K562 (cell line): ENCODE data around the gene CPED1. TPM values are rescaled to one million over a fixed set of nuclear protein-coding genes. Genes with fewer than 3 reads are reported as not detected.

Source experiments
- ATAC-seq: fragments of 200-7000 bp; cut with Tn5 transposase; 3 replicates; pipeline ENCODE4 v1.9.1; 2020; ENCODE audit warnings: moderate library complexity
- BruUV-seq: library from RNA; stranded (reverse); fragments of 400-500 nt; replicated peaks from 2 replicates; lab custom pipeline; 2021; lab: Mats Ljungman, UMichigan
- CTCF ChIA-PET: fragments of 300-600 bp; formaldehyde crosslinking; extraction: SDS; loops from one replicate; lab custom pipeline; 2021; ENCODE audit warnings: low intra/inter-chr PET ratio; lab: Yijun Ruan, JAX
- POLR2A ChIA-PET: fragments of 300-600, 350-650 bp; sonication (Branson Sonifier 250); formaldehyde crosslinking; extraction: SDS; loops from one replicate; lab custom pipeline; 2021; ENCODE audit warnings: antibody characterized with exemption, inconsistent platforms; lab: Yijun Ruan, JAX
- DNase-seq, 4 experiments: peaks; one replicate each; pipeline versions ENCODE4 v3.0.0 to v3.0.0-alpha.2; 2011 to 2018; ENCODE audit warnings: low spot score in 3 of 4, mixed read lengths in 3 of 4; ENCODE audit errors: extremely low read depth in 1 of 4
- FAIRE-seq: peaks from 2 replicates; lab custom pipeline; 2011; peaks lifted over from hg19 to GRCh38; lab: Jason Lieb, UNC
- H2AFZ ChIP-seq: 2 replicates; pipeline ENCODE4 v1.6.0; 2011; ENCODE audit warnings: low read depth, low read length, control low read depth, inconsistent platforms
- H3K27ac ChIP-seq: fragments of 200-600 bp; 3 replicates; pipeline ENCODE4 v1.8.0; 2011; ENCODE audit warnings: low read depth, mild to moderate bottlenecking, control low read depth, inconsistent platforms, low read length, moderate library complexity, mixed read lengths; ENCODE audit errors: extremely low read depth
- H3K27me3 ChIP-seq, 2 experiments: fragments of 300-600 bp in 1 of 2; 2 replicates in 1 of 2; 3 replicates in 1 of 2; pipeline versions ENCODE4 v1.6.0 to v1.8.0; 2011; ENCODE audit warnings: inconsistent platforms in 2 of 2, low read length in 2 of 2, mild to moderate bottlenecking in 1 of 2, mixed read lengths in 1 of 2, moderate library complexity in 1 of 2; ENCODE audit not compliant: control insufficient read depth in 2 of 2, insufficient read depth in 2 of 2
- H3K36me3 ChIP-seq: fragments of 300-600 bp; 3 replicates; pipeline ENCODE4 v1.8.0; 2011; ENCODE audit warnings: mild to moderate bottlenecking, low read length, inconsistent platforms; ENCODE audit not compliant: control insufficient read depth, insufficient read depth
- H3K4me1 ChIP-seq, 2 experiments: fragments of 200-600 bp in 1 of 2; replicated peaks in 1 of 2; 2 replicates in 1 of 2; 3 replicates in 1 of 2; pipeline versions ENCODE4 v1.5.1 to v1.8.0; 2011; ENCODE audit warnings: inconsistent platforms in 2 of 2, low read length in 2 of 2, mild to moderate bottlenecking in 1 of 2, mixed read lengths in 1 of 2, moderate library complexity in 1 of 2; ENCODE audit not compliant: control insufficient read depth in 2 of 2, insufficient read depth in 2 of 2
- H3K4me2 ChIP-seq: 2 replicates; pipeline ENCODE4 v1.6.1; 2011; ENCODE audit warnings: low read length, control low read depth, inconsistent platforms, mixed read lengths; ENCODE audit not compliant: insufficient read depth
- H3K4me3 ChIP-seq: fragments of 200-600 bp; sonication (generic), shearing (Covaris generic); 2 replicates; pipeline ENCODE4 v1.5.1; 2016; ENCODE audit warnings: control low read depth, inconsistent platforms
- H3K79me2 ChIP-seq: fragments of 200-600 bp; 3 replicates; pipeline ENCODE4 v1.8.0; 2011; ENCODE audit warnings: low read length, inconsistent platforms; ENCODE audit not compliant: control insufficient read depth, insufficient read depth
- H3K9ac ChIP-seq, 2 experiments: 2 replicates each; pipeline versions ENCODE4 v1.6.0 to v1.6.1; 2011; ENCODE audit warnings: low read depth in 2 of 2, low read length in 2 of 2, control low read depth in 1 of 2, inconsistent platforms in 1 of 2, mild to moderate bottlenecking in 1 of 2, mixed read lengths in 1 of 2; ENCODE audit not compliant: insufficient read depth in 1 of 2
- H3K9me1 ChIP-seq: one replicate; pipeline ENCODE4 v1.6.0; 2011; ENCODE audit warnings: inconsistent platforms, mild to moderate bottlenecking, low read length, moderate library complexity; ENCODE audit not compliant: control insufficient read depth, insufficient read depth
- H3K9me3 ChIP-seq: replicated peaks from 2 replicates; pipeline ENCODE4 v1.5.1; 2011; ENCODE audit warnings: low read depth, low read length, inconsistent platforms; ENCODE audit not compliant: control insufficient read depth, insufficient read depth
- H4K20me1 ChIP-seq: replicated peaks from 2 replicates; pipeline ENCODE4 v1.6.1; 2011; ENCODE audit warnings: low read length, inconsistent platforms, mixed read lengths; ENCODE audit not compliant: control insufficient read depth, insufficient read depth
- EWSR1 ChIP-seq: fragments of 450-650 bp; IDR thresholded peaks from 2 replicates; pipeline ENCODE4 v1.6.1; 2018; ENCODE audit warnings: borderline replicate concordance, mild to moderate bottlenecking, low read depth, moderate library complexity; ENCODE audit not compliant: partially characterized antibody
- KLF13 ChIP-seq: fragments of 450-650 bp; IDR thresholded peaks from 2 replicates; pipeline ENCODE4 v1.6.1; 2016; ENCODE audit warnings: missing genetic modification characterization, low read depth, mild to moderate bottlenecking, missing compliant biosample characterization, moderate library complexity, borderline replicate concordance
- KLF16 ChIP-seq: IDR thresholded peaks from 2 replicates; pipeline ENCODE4 v1.6.1; 2016; ENCODE audit warnings: antibody characterized with exemption
- PML ChIP-seq: IDR thresholded peaks from 2 replicates; pipeline ENCODE4 v1.6.1; 2012; ENCODE audit warnings: low read length, inconsistent platforms
- STAT5A ChIP-seq: IDR thresholded peaks from 2 replicates; pipeline ENCODE4 v1.6.1; 2012; ENCODE audit warnings: low read length, inconsistent platforms, borderline replicate concordance
- U2AF2 ChIP-seq: fragments of 200-400 bp; formaldehyde crosslinking; optimal IDR thresholded peaks from 2 replicates; pipeline ENCODE3; 2017; ENCODE audit warnings: low read depth, mild to moderate bottlenecking, low read length
- ZC3H4 ChIP-seq: sonication (generic); formaldehyde crosslinking; IDR thresholded peaks from 2 replicates; pipeline ENCODE4 v1.9.0; 2021; ENCODE audit warnings: missing genetic modification reagents, borderline replicate concordance
- ZNF212 ChIP-seq: fragments of 450-650 bp; formaldehyde crosslinking; IDR thresholded peaks from 2 replicates; pipeline ENCODE4 v1.4.0; 2020; ENCODE audit warnings: mild to moderate bottlenecking
- ZNF354B ChIP-seq: fragments of 250-450 bp; sonication (Bioruptor Pico); IDR thresholded peaks from 2 replicates; pipeline ENCODE4 v1.4.0; 2020
- ZNF695 ChIP-seq: fragments of 450-650 bp; formaldehyde crosslinking; IDR thresholded peaks from 2 replicates; pipeline ENCODE4 v1.4.0; 2020; ENCODE audit warnings: mild to moderate bottlenecking, moderate library complexity
- WGBS: fragments of 100-300 bp; shearing (Covaris generic); methylation state at CpG from one replicate; pipeline ENCODE4 v1.1.6; 2016; ENCODE audit warnings: low coverage, mixed read lengths; ENCODE audit not compliant: insufficient coverage; ENCODE audit errors: missing lambda C conversion rate; 5-methylcytosine and 5-hydroxymethylcytosine counted together
- in situ Hi-C: fragments of 300-500 bp; cut with MboI; formaldehyde crosslinking; loops from 4 replicates; pipeline ENCODE4 v1.15.0; 2018; ENCODE audit warnings: inconsistent platforms, mixed read lengths
- intact Hi-C: fragments of 100-400 bp; cut with micrococcal nuclease; formaldehyde crosslinking; loops from 2 replicates; pipeline ENCODE4 v1.14.2; 2022
- polyA plus RNA-seq, 8 experiments: library from polyadenylated mRNA; depleted of rRNA in 4 of 8; stranded (reverse) in 5 of 8; unstranded in 3 of 8; fragments of >200 nt; fragmentation: Nextera tagmentation in 2 of 8; fragmentation: Illumina TruSeq in 1 of 8; extraction: Ambion mirVana in 2 of 8; extraction: Trizol in 1 of 8; gene quantifications; 2 replicates each; pipeline versions ENCODE4 v1.2.1 to v1.2.3, GENCODE V29; 2011 to 2014; ENCODE audit warnings: inconsistent platforms in 1 of 8, missing spikeins in 1 of 8
- total RNA-seq, 7 experiments: library from RNA; depleted of rRNA in 6 of 7; stranded (reverse); fragments of >200 nt in 6 of 7; fragmentation: Illumina TruSeq in 2 of 7; extraction: Trizol in 2 of 7; gene quantifications; 2 replicates each; pipeline versions ENCODE4 v1.2.1 to v1.2.3, GENCODE V29; 2011 to 2021; ENCODE audit warnings: low replicate concordance in 1 of 7
- TF ChIP-seq, protein P1 (sequence below): fragments of 250-450 bp; sonication (Bioruptor Pico); IDR thresholded peaks from 2 replicates; pipeline ENCODE4 v1.8.0; 2021; ENCODE audit warnings: mild to moderate bottlenecking, moderate library complexity

The CPED1 gene
- total and polyA plus RNA-seq, 9 of the 15 experiments (the other 6 are each of a cell fraction or from before 2014, with no cell fraction given) = 195 to 393 (median 290) TPM

DNA sequence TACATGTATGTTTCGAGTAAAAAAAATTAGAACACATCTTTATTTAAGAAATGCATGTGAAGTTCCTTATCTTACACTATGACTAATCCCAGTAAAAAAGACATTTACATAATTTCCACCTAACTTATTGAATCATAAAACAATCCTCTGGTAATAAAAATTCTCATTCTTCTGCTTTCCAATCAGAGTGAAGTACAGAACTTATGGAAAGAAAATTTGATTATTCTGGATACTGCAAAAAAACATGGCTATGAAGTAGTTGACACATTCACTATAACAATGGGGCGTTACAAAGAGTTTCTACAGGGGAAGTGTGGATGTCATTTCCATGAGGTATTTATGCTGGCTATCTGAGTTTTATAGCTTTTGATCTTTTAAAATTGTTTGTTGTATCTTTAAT is 282.6 kb downstream of the CPED1 start:
- Histone ChIP-seq H3K27me3 (no peaks in the 10 kb centered on the region), H4K20me1 (no peaks in the 10 kb centered on the region), H3K27ac (no peak overlapping the region), H3K9me3 (no peaks in the 10 kb centered on the region), H3K4me2 (no peak overlapping the region), H3K4me1 (no peaks in the 10 kb centered on the region), H3K4me3 (no peak overlapping the region), H3K79me2 (no peaks in the 10 kb centered on the region), H3K36me3 (peaks cover 98% of the 10 kb centered on the region), H2AFZ (no peak overlapping the region), H3K9ac (no peak overlapping the region), H3K9me1 (no peaks in the 10 kb centered on the region)
- WGBS = 93% methylated on average over 2 of the region's 2 CpGs
- intact Hi-C loops (no loop called here), in situ Hi-C loops (no loop called here)
- no peak for ATAC-seq
- no peak for TF ChIP-seq ZNF695 (CRISPR knock-in tag)
- TF ChIP-seq KLF16 = no peak
- TF ChIP-seq U2AF2 = no peak
- TF ChIP-seq ZC3H4 = no peak
- no peak for TF ChIP-seq PML
- TF ChIP-seq, protein P1, sequence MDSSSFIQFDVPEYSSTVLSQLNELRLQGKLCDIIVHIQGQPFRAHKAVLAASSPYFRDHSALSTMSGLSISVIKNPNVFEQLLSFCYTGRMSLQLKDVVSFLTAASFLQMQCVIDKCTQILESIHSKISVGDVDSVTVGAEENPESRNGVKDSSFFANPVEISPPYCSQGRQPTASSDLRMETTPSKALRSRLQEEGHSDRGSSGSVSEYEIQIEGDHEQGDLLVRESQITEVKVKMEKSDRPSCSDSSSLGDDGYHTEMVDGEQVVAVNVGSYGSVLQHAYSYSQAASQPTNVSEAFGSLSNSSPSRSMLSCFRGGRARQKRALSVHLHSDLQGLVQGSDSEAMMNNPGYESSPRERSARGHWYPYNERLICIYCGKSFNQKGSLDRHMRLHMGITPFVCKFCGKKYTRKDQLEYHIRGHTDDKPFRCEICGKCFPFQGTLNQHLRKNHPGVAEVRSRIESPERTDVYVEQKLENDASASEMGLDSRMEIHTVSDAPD (CRISPR knock-in tag) = no peak
- no peak for TF ChIP-seq ZNF354B (CRISPR knock-in tag)
- TF ChIP-seq STAT5A = no peak
- TF ChIP-seq ZNF212 (CRISPR knock-in tag) = no peak
- no peak for TF ChIP-seq EWSR1
- no peak for TF ChIP-seq KLF13
- FAIRE-seq = no peak
- ChIA-PET POLR2A (interaction anchor here (0.7 kb wide), 1 partner anchor 265 kb away, joined by 3 read pairs; no protein-coding TSS in a partner anchor), CTCF (no interaction called here)
- no peak for DNase-seq
- no TSS peak for BruUV-seq
